Measurements from ENCODE around the gene LHFPL3.

GRCh38 chr7:104823177-104823576 is 494.8 kb downstream of the LHFPL3 start:
- TF ChIP-seq POLR2A (IDR thresholded peaks at IDR 0.05): no peak
- TF ChIP-seq, protein P1, sequence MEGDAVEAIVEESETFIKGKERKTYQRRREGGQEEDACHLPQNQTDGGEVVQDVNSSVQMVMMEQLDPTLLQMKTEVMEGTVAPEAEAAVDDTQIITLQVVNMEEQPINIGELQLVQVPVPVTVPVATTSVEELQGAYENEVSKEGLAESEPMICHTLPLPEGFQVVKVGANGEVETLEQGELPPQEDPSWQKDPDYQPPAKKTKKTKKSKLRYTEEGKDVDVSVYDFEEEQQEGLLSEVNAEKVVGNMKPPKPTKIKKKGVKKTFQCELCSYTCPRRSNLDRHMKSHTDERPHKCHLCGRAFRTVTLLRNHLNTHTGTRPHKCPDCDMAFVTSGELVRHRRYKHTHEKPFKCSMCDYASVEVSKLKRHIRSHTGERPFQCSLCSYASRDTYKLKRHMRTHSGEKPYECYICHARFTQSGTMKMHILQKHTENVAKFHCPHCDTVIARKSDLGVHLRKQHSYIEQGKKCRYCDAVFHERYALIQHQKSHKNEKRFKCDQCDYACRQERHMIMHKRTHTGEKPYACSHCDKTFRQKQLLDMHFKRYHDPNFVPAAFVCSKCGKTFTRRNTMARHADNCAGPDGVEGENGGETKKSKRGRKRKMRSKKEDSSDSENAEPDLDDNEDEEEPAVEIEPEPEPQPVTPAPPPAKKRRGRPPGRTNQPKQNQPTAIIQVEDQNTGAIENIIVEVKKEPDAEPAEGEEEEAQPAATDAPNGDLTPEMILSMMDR (IDR thresholded peaks at IDR 0.05): no peak

Data from adrenal gland (tissue), 5 donors.